ENCODE measurements around the gene ELFN2.

The ELFN2 gene

DNA sequence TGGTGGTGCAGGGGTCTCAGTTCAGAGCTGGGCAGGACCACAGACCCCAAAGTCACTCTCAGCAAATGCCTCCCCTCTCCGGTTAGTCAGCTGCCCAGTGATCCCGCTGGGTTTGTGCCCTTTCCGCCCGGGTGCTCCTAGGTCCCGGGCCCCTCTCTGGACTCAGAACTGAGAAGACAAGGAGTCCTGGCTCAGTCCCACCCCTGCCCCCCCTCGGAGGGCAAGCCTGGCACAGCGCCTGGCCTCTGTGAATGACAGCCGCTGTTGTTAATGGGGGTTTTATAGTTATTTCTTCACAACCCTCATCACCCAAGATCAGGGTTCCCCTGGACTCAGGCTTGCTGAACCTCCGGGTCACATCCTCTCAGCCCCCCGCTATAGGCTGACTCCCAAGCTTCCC lies 47.6 kb downstream of the ELFN2 start:
- H3K4me3 ChIP-seq (ENCODE audit: low read length, poor library complexity, severe bottlenecking) = no peak overlapping the region
- H3K9me2 ChIP-seq (replicated peaks; ENCODE audit: low read depth, low read length) = no peaks in the 10 kb centered on the region
- no peaks in the 10 kb centered on the region for H3K9me3 ChIP-seq (ENCODE audit: insufficient read depth, low read depth, low read length)
- TF ChIP-seq EZH2phosphoT487 (IDR thresholded peaks at IDR 0.05; ENCODE audit: borderline replicate concordance) (no peak), CTCF (conservative IDR thresholded peaks at IDR 0.05; ENCODE audit: low read length) (no peak)
- no peaks in the 10 kb centered on the region for H4K20me1 ChIP-seq (ENCODE audit: insufficient read depth, low read length, poor library complexity, severe bottlenecking)
- H3F3A ChIP-seq (ENCODE audit: low read depth) = no peaks in the 10 kb centered on the region
- no peak overlapping the region for H3K9ac ChIP-seq (ENCODE audit: low read depth, low read length, poor library complexity, severe bottlenecking)
- H3K79me2 ChIP-seq (ENCODE audit: insufficient read depth, low read length) = no peaks in the 10 kb centered on the region
- no peaks in the 10 kb centered on the region for H3K36me3 ChIP-seq (ENCODE audit: insufficient read depth, low read length)
- H3K27me3 ChIP-seq (ENCODE audit: insufficient read depth, low read length, poor library complexity, severe bottlenecking) = no peaks in the 10 kb centered on the region
- H2AFZ ChIP-seq (ENCODE audit: low read length) = no peak overlapping the region
- H3K4me1 ChIP-seq (ENCODE audit: insufficient read depth, low read length, poor library complexity, severe bottlenecking) = no peaks in the 10 kb centered on the region
- H3K4me2 ChIP-seq (ENCODE audit: low read depth, low read length, poor library complexity, severe bottlenecking) = no peak overlapping the region

GRCh38 chr22:37379085-37379484 lies 48.2 kb downstream of the ELFN2 start:
- Histone ChIP-seq H3K27me3 (ENCODE audit: insufficient read depth, low read length, poor library complexity, severe bottlenecking) (no peaks in the 10 kb centered on the region), H3F3A (ENCODE audit: low read depth) (no peaks in the 10 kb centered on the region), H3K79me2 (ENCODE audit: insufficient read depth, low read length) (no peaks in the 10 kb centered on the region), H3K4me1 (ENCODE audit: insufficient read depth, low read length, poor library complexity, severe bottlenecking) (no peaks in the 10 kb centered on the region), H4K20me1 (ENCODE audit: insufficient read depth, low read length, poor library complexity, severe bottlenecking) (no peaks in the 10 kb centered on the region), H3K9ac (ENCODE audit: low read depth, low read length, poor library complexity, severe bottlenecking) (no peak overlapping the region), H2AFZ (ENCODE audit: low read length) (no peak overlapping the region), H3K9me2 (replicated peaks; ENCODE audit: low read depth, low read length) (no peaks in the 10 kb centered on the region), H3K36me3 (ENCODE audit: insufficient read depth, low read length) (no peaks in the 10 kb centered on the region), H3K4me3 (ENCODE audit: low read length, poor library complexity, severe bottlenecking) (no peak overlapping the region), H3K4me2 (ENCODE audit: low read depth, low read length, poor library complexity, severe bottlenecking) (no peak overlapping the region), H3K9me3 (ENCODE audit: insufficient read depth, low read depth, low read length) (no peaks in the 10 kb centered on the region)
- TF ChIP-seq CTCF (conservative IDR thresholded peaks at IDR 0.05; ENCODE audit: low read length) = no peak
- no peak for TF ChIP-seq EZH2phosphoT487 (IDR thresholded peaks at IDR 0.05; ENCODE audit: borderline replicate concordance)

DNA sequence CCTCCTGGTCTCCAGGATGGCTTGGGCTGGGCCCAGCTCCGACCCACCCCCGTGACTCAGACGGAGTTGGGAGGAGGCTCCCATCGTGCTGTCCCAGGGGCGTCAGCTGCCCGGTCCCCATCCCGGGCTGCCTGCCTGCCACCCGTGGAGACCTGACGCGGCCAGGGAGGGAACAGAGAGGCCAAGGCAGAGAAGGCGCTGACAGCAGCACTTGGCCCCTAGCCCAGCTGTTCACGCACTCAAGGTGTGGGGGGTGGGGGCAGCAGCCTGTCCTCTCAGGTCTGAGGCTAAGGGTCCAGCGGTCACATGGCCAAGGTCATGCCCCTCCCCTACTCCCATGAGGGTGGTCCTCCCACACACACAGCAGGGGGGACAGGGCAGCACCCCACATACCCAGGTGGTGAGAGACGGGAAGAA lies 48.6 kb downstream of the ELFN2 start:
- H3K4me3 ChIP-seq (ENCODE audit: low read length, poor library complexity, severe bottlenecking) = no peak overlapping the region
- no peak overlapping the region for H2AFZ ChIP-seq (ENCODE audit: low read length)

More for the DNA sequence above, 48.6 kb downstream of the ELFN2 start:
- Histone ChIP-seq H3K4me1 (ENCODE audit: insufficient read depth, low read length, poor library complexity, severe bottlenecking) (no peaks in the 10 kb centered on the region), H3K36me3 (ENCODE audit: insufficient read depth, low read length) (no peaks in the 10 kb centered on the region), H3K4me2 (ENCODE audit: low read depth, low read length, poor library complexity, severe bottlenecking) (no peak overlapping the region), H4K20me1 (ENCODE audit: insufficient read depth, low read length, poor library complexity, severe bottlenecking) (no peaks in the 10 kb centered on the region), H3K79me2 (ENCODE audit: insufficient read depth, low read length) (no peaks in the 10 kb centered on the region), H3K9me3 (ENCODE audit: insufficient read depth, low read depth, low read length) (no peaks in the 10 kb centered on the region), H3K9me2 (replicated peaks; ENCODE audit: low read depth, low read length) (no peaks in the 10 kb centered on the region), H3K27me3 (ENCODE audit: insufficient read depth, low read length, poor library complexity, severe bottlenecking) (no peaks in the 10 kb centered on the region), H3F3A (ENCODE audit: low read depth) (no peaks in the 10 kb centered on the region), H3K9ac (ENCODE audit: low read depth, low read length, poor library complexity, severe bottlenecking) (no peak overlapping the region)
- TF ChIP-seq EZH2phosphoT487 (IDR thresholded peaks at IDR 0.05; ENCODE audit: borderline replicate concordance) = no peak
- TF ChIP-seq CTCF (conservative IDR thresholded peaks at IDR 0.05; ENCODE audit: low read length) = no peak

All from Loucy (cell line).